ENCODE measurements around the gene NSD2.
"Not testable (repeated sequence)": the region's sequence is repeated elsewhere in the genome, so short reads cannot be mapped to it uniquely, and the experiment has no call there.

NSD2 gene

DNA sequence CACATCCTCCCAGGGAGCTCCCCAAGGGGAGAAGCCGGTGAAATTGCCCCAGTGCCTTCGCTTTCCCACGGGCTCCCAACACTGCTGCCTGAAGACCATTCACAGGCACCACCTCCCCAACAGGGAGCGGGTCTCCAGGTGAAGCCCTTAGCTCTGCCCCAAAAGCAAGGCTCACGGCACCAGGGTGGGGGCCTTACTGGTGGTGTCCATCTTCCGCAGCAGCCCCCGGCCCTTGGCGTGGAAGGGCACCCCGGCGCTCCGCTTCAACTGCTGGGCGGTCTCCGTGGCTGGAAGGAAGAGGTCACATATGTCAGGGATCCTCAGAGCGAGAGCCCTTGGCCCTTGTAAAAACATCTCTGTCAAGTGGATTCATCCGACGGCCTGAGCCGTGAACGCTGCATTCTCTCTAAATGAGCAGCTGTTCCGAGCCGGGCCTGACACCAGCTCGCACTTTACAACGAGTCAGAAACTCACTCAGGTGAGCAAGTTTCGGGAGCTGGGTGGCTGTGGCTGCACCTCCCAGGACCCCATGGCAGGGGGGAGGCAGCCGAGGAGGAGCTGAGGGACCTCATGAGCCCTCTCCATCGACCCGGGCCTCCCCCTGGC, 116.6 kb downstream of the NSD2 start:
- no peak for DNase-seq

DNA sequence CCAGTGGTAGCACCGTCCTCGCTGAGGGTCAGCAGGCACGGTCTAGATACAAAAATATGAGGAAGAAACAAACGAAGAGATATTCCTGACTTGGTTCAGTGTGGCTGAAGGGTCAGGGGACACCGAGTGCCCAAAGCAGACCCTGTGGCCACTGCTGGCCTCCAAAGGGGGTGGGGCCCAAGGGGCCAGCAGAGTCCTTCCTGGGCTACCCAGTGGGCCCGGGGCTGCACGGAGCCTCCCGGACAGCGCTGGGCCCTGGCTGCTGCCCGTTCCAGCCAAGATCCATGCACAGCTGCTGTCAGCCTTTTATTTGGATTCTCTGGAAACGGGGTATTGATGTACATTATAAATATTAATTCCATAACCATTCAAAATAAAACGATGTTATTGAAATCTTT, 117.1 kb downstream of the NSD2 start:
- DNase-seq = no peak

DNA sequence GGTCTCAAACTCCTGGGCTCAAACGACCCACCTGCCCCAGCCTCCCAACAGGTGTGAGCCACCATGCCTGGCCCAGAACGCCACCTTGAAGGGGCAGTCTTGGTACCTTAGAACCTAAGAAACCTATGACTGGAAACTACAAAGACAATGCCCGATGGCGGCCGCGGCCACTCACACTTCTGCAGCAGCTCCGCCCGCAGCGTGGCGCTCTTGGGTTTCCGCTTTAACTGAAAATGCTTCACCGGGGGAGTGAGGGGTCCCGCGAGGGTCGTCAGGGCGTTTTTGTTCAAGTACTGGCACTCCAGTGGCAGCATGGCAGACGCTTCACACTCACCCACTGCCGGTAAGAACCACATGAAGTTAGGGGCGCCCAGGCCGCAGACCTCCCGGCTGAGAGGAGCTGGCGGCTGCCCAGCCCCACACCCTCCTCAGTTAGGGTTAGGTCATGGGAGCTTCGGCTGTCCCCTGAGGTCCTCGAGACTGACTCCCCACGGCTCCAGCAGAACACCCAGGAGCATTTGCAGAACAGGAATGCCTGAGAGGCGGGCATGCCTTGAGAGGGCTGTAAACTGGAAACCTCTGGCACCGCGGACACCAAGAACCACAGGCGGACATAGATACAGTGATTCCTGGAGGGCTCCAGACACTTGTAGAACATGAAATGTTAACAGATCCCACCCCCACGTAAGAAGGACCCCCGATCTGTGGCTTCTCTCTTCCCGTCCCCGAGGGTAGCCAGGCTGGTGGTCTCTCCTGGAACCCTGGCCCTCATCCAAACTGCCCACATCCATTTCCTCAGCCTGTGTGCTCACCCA, 118.5 kb downstream of the NSD2 start:
- DNase-seq = no peak

DNA sequence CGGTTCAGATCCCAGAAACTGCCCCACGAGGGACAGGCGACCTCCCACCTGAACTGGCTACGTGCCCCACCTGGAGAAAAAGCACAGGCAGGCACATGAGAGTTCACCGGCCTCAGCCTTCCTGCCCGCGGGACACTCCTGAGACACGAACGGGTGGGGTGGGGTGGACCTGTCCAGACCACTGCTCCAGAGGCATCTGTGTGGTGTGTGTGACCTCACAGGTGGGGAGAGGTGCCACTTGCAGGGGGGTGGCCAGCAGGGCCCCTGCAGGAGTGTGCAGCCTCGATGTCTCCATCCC, 119.1 kb downstream of the NSD2 start:
- DNase-seq = no peak

DNA sequence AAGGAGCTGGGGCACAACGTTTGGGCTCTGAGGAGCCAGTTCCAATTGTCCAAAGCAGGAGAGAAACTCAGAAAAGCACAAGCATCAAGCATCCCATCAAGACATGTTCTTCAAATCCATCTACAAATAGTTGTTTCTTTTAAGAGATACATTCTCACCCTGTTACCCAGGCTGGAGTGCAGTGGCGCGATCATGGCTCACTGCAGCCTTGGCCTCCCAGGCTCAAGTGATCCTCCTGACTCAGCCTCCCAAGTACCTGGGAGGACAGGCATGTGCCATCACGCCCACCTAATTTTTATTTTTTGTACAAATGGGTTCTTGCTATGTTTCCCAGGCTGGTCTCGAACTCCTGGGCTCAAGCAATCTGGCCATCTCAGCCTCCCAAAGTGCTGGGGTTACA, 119.5 kb downstream of the NSD2 start:
- no peak for DNase-seq

DNA sequence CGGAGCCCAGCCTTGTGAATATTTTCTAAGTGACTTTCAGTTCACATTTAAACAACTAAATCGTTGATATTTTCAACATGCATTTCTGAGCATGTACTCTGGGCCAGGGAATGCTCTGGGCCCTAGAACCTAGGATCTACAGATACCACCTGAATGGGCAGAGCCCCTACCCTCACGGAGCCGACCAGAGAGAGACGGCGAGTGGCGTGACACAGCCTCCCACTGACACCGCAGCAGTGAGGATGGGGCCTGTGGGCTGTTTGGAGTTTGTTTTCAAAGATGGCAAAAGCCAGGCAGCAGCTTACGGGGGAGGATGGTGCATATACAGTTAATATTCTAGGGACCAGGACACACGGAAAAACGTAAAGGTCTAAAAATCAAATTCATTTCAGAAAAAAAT, 119.9 kb downstream of the NSD2 start:
- DNase-seq = no peak

DNA sequence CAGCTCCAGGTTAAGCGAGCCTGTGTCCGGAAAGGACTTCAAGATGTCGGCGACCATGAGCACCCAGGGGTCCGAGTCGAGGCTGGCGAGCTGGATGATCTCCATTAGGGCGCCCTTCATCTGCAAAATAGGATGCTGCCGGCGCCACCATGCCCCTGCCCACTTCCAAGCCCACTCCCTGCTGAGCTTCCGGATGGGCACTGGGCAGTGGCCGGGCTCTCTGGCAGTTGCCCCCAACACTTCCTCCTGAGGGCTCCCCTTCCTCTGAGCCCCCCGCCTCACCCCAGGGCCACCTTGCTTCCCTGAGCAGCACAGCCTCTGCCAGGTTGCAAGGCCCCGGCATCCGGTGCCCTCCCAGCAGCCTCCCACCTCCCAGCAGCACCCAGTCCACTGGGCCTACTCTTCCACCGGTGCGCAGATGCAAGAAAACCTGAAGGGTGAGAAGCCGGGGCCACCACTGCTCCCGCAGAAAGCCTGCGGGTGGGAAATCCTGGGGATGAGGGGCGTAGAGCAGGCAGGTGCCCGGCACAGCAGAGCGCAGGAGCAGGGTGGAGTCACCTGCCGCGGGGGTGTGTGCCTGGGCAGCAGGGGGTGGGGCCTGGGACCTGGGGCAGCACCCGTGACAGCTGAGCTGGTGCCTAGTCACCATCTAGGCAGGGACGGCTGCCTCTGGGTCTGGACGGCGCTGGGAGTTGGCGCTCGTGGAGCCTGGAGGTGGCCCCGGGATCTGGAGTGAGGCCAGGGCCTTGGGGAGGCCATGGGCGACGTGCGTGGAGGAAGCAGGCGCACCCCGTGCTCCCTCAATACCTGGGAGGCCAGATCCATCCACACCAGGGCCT, 120.6 kb downstream of the NSD2 start:
- no peak for DNase-seq

DNA sequence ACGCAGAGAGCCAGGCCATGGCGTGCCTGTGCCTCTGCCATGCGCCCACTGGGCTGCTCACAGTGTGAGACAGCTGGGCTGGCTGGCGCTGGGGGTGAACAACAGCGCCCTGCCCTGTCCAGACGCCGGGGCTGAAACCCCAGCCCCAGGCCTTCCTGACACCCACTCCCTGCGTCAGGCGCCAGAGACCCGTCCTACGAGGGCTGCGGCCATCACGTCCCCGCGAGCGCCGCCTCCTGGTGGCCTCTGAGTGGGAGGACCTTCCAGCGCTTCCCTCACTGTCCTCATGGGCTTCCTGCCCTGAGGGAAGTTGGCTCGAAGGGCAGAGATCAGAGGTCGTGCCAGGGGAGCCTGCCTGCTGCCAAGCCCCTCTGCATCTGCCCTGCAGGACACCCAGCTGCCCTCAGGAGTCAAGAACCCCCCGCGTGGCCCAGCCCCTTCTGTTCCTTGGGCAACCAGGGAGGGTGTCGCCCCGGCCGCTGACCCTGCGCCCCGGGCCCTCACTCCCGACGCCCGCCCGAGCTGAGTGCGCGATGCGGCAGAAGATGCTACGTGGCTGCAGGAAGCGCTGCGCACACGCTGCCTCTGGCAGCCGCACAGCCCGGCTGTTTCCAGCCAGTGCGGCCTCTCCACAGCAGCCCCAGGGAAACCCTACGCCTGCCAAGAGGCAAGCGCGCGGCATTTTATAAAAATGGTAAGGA, 121.4 kb downstream of the NSD2 start:
- no peak for DNase-seq

DNA sequence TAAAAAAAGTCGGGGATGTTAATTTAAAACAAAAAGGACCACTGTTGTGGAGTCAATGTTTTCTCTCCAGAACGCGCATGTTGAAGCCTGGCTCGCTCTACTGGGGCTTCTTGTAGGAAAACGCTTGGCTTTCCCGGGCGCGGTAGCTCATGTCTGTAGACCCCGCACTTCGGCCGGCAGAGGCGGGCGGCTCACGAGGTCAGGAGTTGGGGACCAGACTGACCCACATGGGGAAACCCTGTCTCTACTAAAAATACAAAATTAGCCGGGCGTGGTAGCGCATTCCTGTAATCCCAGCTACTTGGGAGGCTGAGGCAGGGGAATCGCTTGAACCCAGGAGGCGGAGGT, 122.0 kb downstream of the NSD2 start:
- no peak for DNase-seq

DNA sequence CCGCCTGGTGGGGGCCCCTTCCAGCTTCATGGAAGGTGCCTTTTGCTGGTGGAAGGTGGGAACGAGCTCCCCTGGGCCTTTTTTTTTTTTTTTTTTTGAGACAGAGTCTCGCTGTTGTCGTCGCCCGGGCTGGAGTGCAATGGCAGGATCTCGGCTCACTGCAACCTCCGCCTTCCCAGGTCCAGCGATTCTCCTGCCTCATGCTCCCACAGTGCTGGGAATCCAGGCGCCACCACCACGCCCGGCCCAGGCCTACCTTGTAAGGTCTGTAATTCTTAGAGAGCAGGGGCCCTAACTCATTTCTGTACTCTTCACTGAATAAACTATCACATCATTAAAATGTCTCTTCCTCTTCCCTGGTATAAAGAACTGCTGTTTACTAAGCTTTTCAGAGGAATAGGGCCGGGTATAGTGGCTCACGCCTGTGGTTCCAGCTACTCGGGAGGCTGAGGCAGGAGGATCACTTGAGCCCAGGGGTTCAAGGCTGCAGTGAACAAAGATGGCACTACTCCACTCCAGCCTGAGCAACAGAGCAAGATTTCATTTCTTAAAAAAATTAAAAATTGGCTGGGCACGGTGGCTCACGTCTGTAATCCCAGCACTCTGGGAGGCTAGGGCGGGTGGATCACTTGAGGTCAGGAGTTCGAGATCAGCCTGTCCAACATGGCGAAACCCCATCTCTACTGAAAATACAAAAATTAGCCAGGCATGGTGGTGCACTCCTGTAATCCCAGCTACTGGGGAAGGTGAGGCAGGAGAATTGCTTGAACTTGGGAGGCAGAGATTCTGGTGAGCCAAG, 122.7 kb downstream of the NSD2 start:
- DNase-seq = not testable (repeated sequence)

DNA sequence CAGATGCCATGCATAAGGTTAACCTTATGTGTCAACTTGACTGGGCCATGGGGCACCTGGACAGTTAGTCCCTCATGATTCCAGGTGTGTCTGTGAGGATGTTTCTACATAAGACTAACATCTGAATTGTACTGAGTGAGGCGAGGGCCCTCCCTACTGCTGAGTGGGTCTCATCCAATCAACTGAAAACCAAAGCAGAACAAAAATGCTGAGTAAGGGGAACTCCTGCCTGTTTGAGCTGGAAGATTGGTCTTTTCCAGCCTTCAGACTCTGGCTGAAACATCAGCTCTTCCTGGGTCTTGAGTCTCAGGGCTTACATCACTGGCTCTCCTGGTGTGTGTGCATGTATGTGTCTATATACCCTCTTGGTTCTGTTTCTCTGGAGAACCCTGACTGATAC, 123.7 kb downstream of the NSD2 start:
- DNase-seq = no peak

DNA sequence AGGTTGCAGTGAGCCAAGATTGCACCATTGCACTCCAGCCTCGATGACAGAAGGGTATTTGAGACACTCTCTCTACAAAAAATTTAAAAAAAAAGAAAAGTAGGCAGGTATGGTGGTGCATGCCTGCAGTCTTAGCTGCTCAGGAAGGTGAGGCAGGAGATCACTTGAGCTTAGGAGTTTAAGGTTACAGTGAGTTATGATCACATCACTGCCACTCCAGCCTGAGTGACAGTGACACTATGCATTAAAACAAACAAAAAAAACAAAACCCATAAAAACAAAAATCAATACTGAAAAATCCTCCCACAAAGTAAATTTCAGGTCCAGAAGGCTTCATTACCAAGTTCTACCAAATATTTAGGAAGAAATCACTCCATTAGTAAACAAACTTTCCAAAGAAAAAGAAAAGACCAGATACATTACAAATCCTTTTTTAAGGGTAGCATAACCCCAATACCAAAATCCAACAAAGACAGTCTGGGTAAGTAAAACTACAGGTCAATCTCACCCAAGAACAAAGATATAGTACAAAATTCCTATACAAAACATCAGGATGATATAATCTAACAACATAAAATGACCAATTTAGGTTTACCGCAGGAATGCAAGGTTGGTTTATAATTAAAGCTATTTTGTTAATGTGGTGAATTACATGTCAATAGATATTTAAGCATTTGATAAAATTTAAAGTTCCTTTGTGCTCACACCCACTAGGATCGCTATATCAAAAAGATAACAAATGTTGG, 125.8 kb downstream of the NSD2 start:
- no peak for DNase-seq

DNA sequence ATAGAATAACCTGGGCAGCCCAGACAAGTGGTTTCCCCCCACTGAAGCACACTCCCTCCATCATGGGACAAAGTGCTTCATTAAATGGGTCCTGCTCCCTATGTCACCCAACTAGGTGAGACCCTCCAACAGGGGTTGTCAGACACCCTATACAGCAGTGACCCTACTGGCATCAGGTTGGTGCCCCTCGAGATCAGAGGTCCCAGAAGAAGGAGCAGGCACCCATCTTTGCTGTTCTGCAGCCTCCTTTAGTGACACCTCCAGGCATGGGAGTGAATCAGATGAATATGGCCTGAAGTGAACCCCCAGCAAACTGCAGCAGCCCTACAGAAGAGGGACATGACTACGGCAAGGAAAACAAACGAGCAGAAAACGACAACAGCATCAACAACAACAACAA, 126.5 kb downstream of the NSD2 start:
- DNase-seq = no peak

DNA sequence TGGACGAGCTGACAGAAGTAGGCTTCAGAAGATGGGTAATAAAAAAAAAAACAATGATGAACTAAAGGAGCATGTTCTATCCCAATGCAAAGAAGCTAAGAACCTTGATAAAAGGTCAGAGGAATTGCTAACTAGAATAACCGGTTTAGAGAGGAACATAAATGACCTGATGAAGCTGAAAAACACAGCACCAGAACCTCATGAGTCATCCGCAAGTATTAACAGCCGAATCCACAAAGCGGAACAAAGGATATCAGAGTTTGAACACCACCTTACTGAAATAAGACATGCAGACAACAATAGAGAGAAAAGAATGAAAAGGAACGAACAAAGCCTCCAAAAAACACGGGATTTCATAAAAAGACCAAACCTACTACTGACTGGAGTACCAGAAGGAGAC, 127.1 kb downstream of the NSD2 start:
- no peak for DNase-seq

DNA sequence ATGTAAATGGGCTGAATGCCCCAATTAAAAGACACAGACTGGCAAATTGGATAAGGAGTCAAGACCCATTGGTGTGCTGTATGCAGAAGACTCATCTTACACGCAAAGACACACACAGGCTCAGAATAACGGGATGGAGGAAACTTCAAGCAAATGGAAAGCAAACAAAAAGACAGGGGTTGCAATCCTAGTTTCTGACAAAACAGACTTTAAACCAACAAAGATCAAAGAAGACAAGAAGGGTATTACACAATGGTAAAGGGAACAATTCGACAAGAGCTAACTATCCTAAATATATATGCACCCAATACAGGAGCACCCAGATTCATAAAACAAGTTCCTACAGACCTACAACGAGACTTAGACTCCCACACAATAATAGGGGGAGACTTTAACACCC, 128.1 kb downstream of the NSD2 start:
- DNase-seq = not testable (repeated sequence)

DNA sequence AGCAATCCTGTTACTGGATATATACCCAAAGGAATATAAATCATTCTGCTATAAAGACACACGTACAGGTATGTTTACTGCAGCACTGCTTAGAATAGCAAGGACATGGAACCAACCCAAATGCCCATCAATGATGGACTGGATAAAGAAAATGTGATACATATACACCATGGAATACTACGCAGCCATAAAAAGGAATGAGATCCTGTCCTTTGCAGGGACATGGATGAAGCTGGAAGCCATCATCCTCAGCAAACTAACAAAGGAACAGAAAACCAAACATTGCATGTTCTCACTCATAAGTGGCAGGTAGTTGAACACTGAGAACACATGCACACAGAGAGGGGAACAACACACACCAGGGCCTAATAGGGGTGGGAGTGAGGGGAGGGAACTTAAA, 132.2 kb downstream of the NSD2 start:
- DNase-seq = not testable (repeated sequence)

DNA sequence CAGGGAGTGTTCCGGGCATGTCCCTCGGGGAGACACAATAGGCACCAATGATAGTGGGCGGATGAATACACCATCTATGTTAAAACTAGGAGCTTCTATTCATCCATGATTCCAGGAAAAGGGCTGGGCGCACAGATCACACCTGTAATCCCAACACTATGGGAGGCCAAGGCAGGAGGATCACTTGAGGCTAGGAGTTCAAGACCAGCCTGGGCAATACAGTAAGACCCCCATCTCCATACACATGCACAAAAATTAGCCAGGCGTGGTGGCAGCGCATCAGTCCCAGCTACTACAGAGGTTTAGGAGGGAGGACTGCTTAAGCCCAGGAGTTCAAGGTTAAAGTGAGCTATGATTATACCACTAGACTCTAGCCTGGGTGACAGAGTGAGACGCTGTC, 135.2 kb downstream of the NSD2 start:
- no peak for DNase-seq

DNA sequence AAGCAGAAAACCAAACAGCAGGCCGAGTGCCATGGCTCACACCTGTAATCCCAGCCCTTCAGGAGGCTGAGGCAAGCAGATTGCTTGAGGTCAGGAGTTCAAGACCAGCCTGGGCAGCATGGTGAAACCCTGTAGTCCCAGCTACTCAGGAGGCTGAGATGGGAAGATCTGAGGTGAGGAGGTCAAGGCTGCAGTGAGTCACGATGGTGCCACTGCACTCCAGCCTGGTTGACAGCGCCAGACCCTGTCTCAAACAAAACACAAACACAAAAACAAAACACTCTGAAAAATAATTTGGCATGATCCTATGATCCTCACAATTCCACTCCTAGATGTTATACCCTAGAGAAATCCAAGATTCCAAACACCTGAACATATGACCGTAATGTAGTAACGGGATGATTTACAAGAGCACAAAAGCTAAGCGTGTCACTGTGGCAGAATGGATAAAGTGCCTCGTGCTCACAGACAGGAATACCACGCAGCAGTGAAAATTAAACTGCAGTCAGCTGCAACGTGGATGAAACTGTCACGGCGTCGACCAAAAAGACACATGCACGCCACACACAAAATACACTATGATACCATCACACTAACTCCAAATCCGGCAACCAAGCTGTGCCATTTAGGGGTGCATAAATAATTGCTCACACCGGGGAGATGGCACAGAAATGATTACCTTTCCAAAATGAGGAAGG, 135.9 kb downstream of the NSD2 start:
- DNase-seq = no peak

DNA sequence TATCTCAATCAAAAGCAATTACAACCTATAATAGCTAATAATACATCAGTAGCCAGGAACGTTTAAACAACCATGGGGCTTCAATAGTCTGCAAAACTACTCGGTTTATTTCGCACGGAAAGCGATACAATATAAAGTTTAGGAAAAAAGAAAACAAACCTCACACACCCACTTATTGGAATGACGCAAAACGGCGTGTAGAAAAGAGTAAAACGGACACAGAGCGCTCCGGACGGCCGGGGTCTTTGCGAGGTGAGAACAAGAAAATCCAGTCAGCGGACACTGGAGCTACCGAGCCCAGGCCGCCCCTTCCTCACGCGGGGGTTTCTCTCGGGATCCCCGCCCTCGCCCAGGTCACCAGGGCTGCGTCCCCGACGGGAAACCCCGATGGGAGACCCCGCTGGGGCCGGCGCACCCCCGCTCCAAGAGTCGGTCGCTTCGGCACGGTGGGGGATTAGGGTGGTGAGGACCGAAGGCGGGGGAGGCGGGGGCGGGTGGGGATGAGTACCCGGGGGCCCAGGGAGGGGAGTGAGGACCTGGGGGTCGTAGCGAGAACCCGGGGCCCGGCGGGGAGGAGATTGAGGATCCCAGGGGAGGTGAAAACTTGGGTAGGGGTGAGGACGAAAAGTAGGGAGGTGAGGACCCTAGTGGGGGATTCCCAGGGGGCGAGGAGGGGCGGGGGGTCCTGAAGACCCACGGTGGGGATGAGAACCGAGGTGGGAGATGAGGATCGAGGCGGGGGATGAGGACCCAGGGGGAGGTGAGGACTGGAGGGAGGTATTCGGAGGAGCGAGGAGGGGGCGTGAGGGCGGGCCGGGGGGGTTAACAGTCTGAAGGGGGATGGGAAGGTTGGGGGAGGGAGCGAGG, 136.8 kb downstream of the NSD2 start:
- DNase-seq = no peak

DNA sequence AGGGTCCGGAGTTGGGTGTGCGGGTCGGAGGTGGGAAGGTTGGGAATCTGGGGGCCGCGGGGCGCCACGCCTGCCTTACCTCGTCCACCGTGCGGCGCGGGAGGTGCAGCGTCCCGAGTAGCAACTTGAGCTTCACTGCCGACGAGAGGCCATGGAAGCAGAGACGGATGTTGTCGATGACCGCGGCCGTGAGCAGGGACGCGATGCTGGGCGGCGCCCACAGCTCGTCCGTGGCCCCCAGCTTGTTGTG, 137.4 kb downstream of the NSD2 start:
- no peak for DNase-seq
